BLaER1 (cell line): Measurements from ENCODE around the gene PLXNA4.

Experiments
- H3K27ac ChIP-seq: shearing (Covaris generic); formaldehyde crosslinking; 2 replicates; pipeline ENCODE4 v1.8.1; 2022
- H3K27me3 ChIP-seq: shearing (Covaris generic); formaldehyde crosslinking; 2 replicates; pipeline ENCODE4 v1.8.1; 2022
- H3K36me3 ChIP-seq: shearing (Covaris generic); formaldehyde crosslinking; 2 replicates; pipeline ENCODE4 v1.8.1; 2022
- H3K4me1 ChIP-seq: shearing (Covaris generic); formaldehyde crosslinking; 2 replicates; pipeline ENCODE4 v1.8.1; 2022
- H3K4me2 ChIP-seq: shearing (Covaris generic); formaldehyde crosslinking; 2 replicates; pipeline ENCODE4 v1.8.1; 2022
- H3K4me3 ChIP-seq: shearing (Covaris generic); formaldehyde crosslinking; 2 replicates; pipeline ENCODE4 v1.8.1; 2022
- H3K9ac ChIP-seq: shearing (Covaris generic); formaldehyde crosslinking; 2 replicates; pipeline ENCODE4 v1.8.1; 2022
- H3K9me3 ChIP-seq: shearing (Covaris generic); formaldehyde crosslinking; 2 replicates; pipeline ENCODE4 v1.8.1; 2022
- H4K20me1 ChIP-seq: shearing (Covaris generic); formaldehyde crosslinking; 2 replicates; pipeline ENCODE4 v1.8.1; 2022
- Cebpa-rat ChIP-seq: shearing (Covaris generic); IDR thresholded peaks from 2 replicates; pipeline ENCODE4 v1.8.1; 2022

Gene PLXNA4

GRCh38 chr7:132261327-132262159 is 314.7 kb downstream of the PLXNA4 start:
- TF ChIP-seq Cebpa-rat, result no peak
- Histone ChIP-seq H3K9ac (no peak overlapping the region), H4K20me1 (no peaks in the 10 kb centered on the region), H3K4me2 (no peak overlapping the region), H3K9me3 (no peaks in the 10 kb centered on the region), H3K4me1 (no peaks in the 10 kb centered on the region), H3K4me3 (no peak overlapping the region), H3K27ac (no peak overlapping the region), H3K36me3 (no peaks in the 10 kb centered on the region), H3K27me3 (no peaks in the 10 kb centered on the region)

GRCh38 chr7:132258231-132258630 is 318.0 kb downstream of the PLXNA4 start:
- no peak overlapping the region for H3K4me3 ChIP-seq
- H3K4me1 ChIP-seq, result no peaks in the 10 kb centered on the region
- no peaks in the 10 kb centered on the region for H3K36me3 ChIP-seq
- H3K9ac ChIP-seq, result no peak overlapping the region
- no peak for TF ChIP-seq Cebpa-rat
- no peak overlapping the region for H3K27ac ChIP-seq
- no peak overlapping the region for H3K4me2 ChIP-seq
- no peaks in the 10 kb centered on the region for H3K9me3 ChIP-seq
- H4K20me1 ChIP-seq, result no peaks in the 10 kb centered on the region
- H3K27me3 ChIP-seq, result no peaks in the 10 kb centered on the region

- Histone ChIP-seq H3K27ac (no peak overlapping the region), H3K4me2 (no peak overlapping the region), H3K27me3 (no peaks in the 10 kb centered on the region), H3K4me1 (no peaks in the 10 kb centered on the region), H3K9ac (no peak overlapping the region), H4K20me1 (no peaks in the 10 kb centered on the region), H3K36me3 (no peaks in the 10 kb centered on the region), H3K4me3 (no peak overlapping the region), H3K9me3 (no peaks in the 10 kb centered on the region)
- TF ChIP-seq Cebpa-rat, result no peak
These were observed 319.0 kb downstream of the PLXNA4 start for GRCh38 chr7:132257253-132257652.

GRCh38 chr7:132256721-132257212 is 319.5 kb downstream of the PLXNA4 start:
- Histone ChIP-seq H3K4me1 (no peaks in the 10 kb centered on the region), H3K9me3 (no peaks in the 10 kb centered on the region), H3K27me3 (no peaks in the 10 kb centered on the region), H3K4me3 (no peak overlapping the region), H3K4me2 (no peak overlapping the region), H3K36me3 (no peaks in the 10 kb centered on the region), H4K20me1 (no peaks in the 10 kb centered on the region), H3K9ac (no peak overlapping the region), H3K27ac (no peak overlapping the region)
- TF ChIP-seq Cebpa-rat, result no peak

- H3K27me3 ChIP-seq, result no peaks in the 10 kb centered on the region
- H3K4me3 ChIP-seq, result no peak overlapping the region
- no peaks in the 10 kb centered on the region for H3K9me3 ChIP-seq
- H3K4me1 ChIP-seq, result no peaks in the 10 kb centered on the region
- no peaks in the 10 kb centered on the region for H3K36me3 ChIP-seq
- H4K20me1 ChIP-seq, result no peaks in the 10 kb centered on the region
- H3K9ac ChIP-seq, result no peak overlapping the region
- TF ChIP-seq Cebpa-rat, result no peak
- no peak overlapping the region for H3K27ac ChIP-seq
- no peak overlapping the region for H3K4me2 ChIP-seq
These were observed 320.4 kb downstream of the PLXNA4 start for GRCh38 chr7:132255898-132256297.

- TF ChIP-seq Cebpa-rat, result no peak
- no peaks in the 10 kb centered on the region for H3K4me1 ChIP-seq
- no peaks in the 10 kb centered on the region for H3K9me3 ChIP-seq
- no peak overlapping the region for H3K9ac ChIP-seq
- no peaks in the 10 kb centered on the region for H4K20me1 ChIP-seq
- no peak overlapping the region for H3K4me3 ChIP-seq
- no peaks in the 10 kb centered on the region for H3K27me3 ChIP-seq
- no peaks in the 10 kb centered on the region for H3K36me3 ChIP-seq
- no peak overlapping the region for H3K4me2 ChIP-seq
- no peak overlapping the region for H3K27ac ChIP-seq
These were observed 321.0 kb downstream of the PLXNA4 start for GRCh38 chr7:132255115-132255797.

GRCh38 chr7:132254455-132254854 is 321.8 kb downstream of the PLXNA4 start:
- H3K36me3 ChIP-seq, result no peaks in the 10 kb centered on the region
- no peaks in the 10 kb centered on the region for H3K4me1 ChIP-seq
- no peaks in the 10 kb centered on the region for H3K27me3 ChIP-seq
- H4K20me1 ChIP-seq, result no peaks in the 10 kb centered on the region
- H3K4me3 ChIP-seq, result no peak overlapping the region
- H3K27ac ChIP-seq, result no peak overlapping the region
- no peak overlapping the region for H3K4me2 ChIP-seq
- TF ChIP-seq Cebpa-rat, result no peak
- H3K9ac ChIP-seq, result no peak overlapping the region
- H3K9me3 ChIP-seq, result no peaks in the 10 kb centered on the region

- TF ChIP-seq Cebpa-rat, result no peak
- no peaks in the 10 kb centered on the region for H3K27me3 ChIP-seq
- no peaks in the 10 kb centered on the region for H3K9me3 ChIP-seq
- H3K27ac ChIP-seq, result no peak overlapping the region
- H3K36me3 ChIP-seq, result no peaks in the 10 kb centered on the region
- no peaks in the 10 kb centered on the region for H4K20me1 ChIP-seq
- no peak overlapping the region for H3K9ac ChIP-seq
- no peaks in the 10 kb centered on the region for H3K4me1 ChIP-seq
- H3K4me3 ChIP-seq, result no peak overlapping the region
- no peak overlapping the region for H3K4me2 ChIP-seq
These were observed 323.5 kb downstream of the PLXNA4 start for GRCh38 chr7:132252793-132253100.

- Histone ChIP-seq H3K4me3 (no peak overlapping the region), H3K4me1 (no peaks in the 10 kb centered on the region)
These were observed 325.0 kb downstream of the PLXNA4 start for GRCh38 chr7:132251327-132251659.

More at GRCh38 chr7:132251327-132251659, 325.0 kb downstream of the PLXNA4 start:
- H3K9ac ChIP-seq, result no peak overlapping the region
- no peak overlapping the region for H3K27ac ChIP-seq
- no peak for TF ChIP-seq Cebpa-rat
- no peak overlapping the region for H3K4me2 ChIP-seq
- H3K36me3 ChIP-seq, result no peaks in the 10 kb centered on the region
- no peaks in the 10 kb centered on the region for H4K20me1 ChIP-seq
- no peaks in the 10 kb centered on the region for H3K27me3 ChIP-seq
- H3K9me3 ChIP-seq, result no peaks in the 10 kb centered on the region
